Esophagus squamous epithelium (tissue), 4 donors: ENCODE data around the gene LARP7.

ENCODE experiments used
- POLR2A ChIP-seq, 4 donors: fragments of 450-650 bp; IDR thresholded peaks; one replicate each; pipeline ENCODE4 v1.6.1; 2017; ENCODE audit warnings: antibody characterized with exemption in 4 of 4, mild to moderate bottlenecking in 4 of 4, moderate library complexity in 3 of 4
- TF ChIP-seq, protein P1 (sequence below), 6 experiments: fragments of 450-650 bp in 4 of 6; fragments of 200-600 bp in 2 of 6; sonication (generic) in 2 of 6; IDR thresholded peaks; one replicate each; pipeline ENCODE4 v1.5.1; 2016 to 2019; ENCODE audit warnings: antibody characterized with exemption in 6 of 6, mild to moderate bottlenecking in 4 of 6, moderate library complexity in 4 of 6

GRCh38 chr4:112677519-112678091 is 40.7 kb downstream of the LARP7 start:
- TF ChIP-seq, protein P1, sequence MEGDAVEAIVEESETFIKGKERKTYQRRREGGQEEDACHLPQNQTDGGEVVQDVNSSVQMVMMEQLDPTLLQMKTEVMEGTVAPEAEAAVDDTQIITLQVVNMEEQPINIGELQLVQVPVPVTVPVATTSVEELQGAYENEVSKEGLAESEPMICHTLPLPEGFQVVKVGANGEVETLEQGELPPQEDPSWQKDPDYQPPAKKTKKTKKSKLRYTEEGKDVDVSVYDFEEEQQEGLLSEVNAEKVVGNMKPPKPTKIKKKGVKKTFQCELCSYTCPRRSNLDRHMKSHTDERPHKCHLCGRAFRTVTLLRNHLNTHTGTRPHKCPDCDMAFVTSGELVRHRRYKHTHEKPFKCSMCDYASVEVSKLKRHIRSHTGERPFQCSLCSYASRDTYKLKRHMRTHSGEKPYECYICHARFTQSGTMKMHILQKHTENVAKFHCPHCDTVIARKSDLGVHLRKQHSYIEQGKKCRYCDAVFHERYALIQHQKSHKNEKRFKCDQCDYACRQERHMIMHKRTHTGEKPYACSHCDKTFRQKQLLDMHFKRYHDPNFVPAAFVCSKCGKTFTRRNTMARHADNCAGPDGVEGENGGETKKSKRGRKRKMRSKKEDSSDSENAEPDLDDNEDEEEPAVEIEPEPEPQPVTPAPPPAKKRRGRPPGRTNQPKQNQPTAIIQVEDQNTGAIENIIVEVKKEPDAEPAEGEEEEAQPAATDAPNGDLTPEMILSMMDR (IDR thresholded peaks at IDR 0.05): no peak
- TF ChIP-seq POLR2A (IDR thresholded peaks at IDR 0.05): no peak
